ENCODE measurements around the gene TMCC1. TPM values are rescaled to one million over a fixed set of nuclear protein-coding genes. Genes with fewer than 3 reads are reported as not detected.

The TMCC1 gene
- total RNA-seq, 4 donors from 2014 or later = 23.2 to 78.7 (median 54.1) TPM

DNA sequence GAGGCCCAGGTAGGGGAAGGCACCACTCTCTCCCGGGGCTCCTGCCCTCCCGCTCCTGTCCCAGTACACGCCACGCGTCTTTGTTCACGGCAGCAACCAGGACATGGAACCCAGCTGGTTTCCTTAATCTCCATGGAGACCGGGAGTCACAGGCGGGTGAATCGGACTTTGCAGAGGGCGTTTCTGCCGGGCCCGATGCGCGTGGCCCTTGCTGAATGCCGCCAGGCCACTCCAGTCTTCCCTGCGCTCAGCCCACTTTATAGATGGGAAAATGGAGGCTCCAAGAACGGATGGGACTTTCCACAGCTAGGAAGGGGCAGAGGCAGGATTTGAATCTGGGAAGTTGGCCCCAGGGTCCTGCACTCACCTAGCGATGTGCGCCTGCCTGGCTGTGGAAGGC, 294.4 kb downstream of the TMCC1 start:
- Histone ChIP-seq H3K4me1 (peaks cover 18 to 47% of the 10 kb centered on the region in 2 donors), H3K36me3 (no peaks in the 10 kb centered on the region), H3K4me3 (no peak overlapping the region), H3K27me3 (no peaks in the 10 kb centered on the region), H3K9me3 (no peaks in the 10 kb centered on the region), H3K27ac (peak overlapping the region; percentile 84 to 97)
- intact Hi-C loops (cut with DNase I; ENCODE audit: low total_unique reads) = no loop called here
- no peak for TF ChIP-seq POLR2A (IDR thresholded peaks at IDR 0.05)
- TF ChIP-seq, protein P1, sequence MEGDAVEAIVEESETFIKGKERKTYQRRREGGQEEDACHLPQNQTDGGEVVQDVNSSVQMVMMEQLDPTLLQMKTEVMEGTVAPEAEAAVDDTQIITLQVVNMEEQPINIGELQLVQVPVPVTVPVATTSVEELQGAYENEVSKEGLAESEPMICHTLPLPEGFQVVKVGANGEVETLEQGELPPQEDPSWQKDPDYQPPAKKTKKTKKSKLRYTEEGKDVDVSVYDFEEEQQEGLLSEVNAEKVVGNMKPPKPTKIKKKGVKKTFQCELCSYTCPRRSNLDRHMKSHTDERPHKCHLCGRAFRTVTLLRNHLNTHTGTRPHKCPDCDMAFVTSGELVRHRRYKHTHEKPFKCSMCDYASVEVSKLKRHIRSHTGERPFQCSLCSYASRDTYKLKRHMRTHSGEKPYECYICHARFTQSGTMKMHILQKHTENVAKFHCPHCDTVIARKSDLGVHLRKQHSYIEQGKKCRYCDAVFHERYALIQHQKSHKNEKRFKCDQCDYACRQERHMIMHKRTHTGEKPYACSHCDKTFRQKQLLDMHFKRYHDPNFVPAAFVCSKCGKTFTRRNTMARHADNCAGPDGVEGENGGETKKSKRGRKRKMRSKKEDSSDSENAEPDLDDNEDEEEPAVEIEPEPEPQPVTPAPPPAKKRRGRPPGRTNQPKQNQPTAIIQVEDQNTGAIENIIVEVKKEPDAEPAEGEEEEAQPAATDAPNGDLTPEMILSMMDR (IDR thresholded peaks at IDR 0.05) = no peak
- no peak for DNase-seq

- TF ChIP-seq POLR2A (IDR thresholded peaks at IDR 0.05) = no peak
- TF ChIP-seq, protein P1 (IDR thresholded peaks at IDR 0.05) = no peak
- H3K27me3 ChIP-seq = no peaks in the 10 kb centered on the region
- H3K27ac ChIP-seq = peak overlapping the region; percentile 84 to 97
- peaks cover 22 to 53% of the 10 kb centered on the region in 2 donors for H3K4me1 ChIP-seq
- no peaks in the 10 kb centered on the region for H3K36me3 ChIP-seq
- H3K4me3 ChIP-seq = no peak overlapping the region
- no peaks in the 10 kb centered on the region for H3K9me3 ChIP-seq
- intact Hi-C loops (cut with DNase I; ENCODE audit: low total_unique reads) = no loop called here
- no peak for DNase-seq
Measured at GRCh38 chr3:129598484-129598883, 295.0 kb downstream of the TMCC1 start.

GRCh38 chr3:129598000-129598381, 295.5 kb downstream of the TMCC1 start:
- TF ChIP-seq POLR2A (IDR thresholded peaks at IDR 0.05) = no peak
- TF ChIP-seq, protein P1 (IDR thresholded peaks at IDR 0.05) = no peak
- H3K9me3 ChIP-seq = no peaks in the 10 kb centered on the region
- DNase-seq = no peak

More at GRCh38 chr3:129598000-129598381, 295.5 kb downstream of the TMCC1 start:
- Histone ChIP-seq H3K4me1 (peaks cover 22 to 57% of the 10 kb centered on the region in 2 donors), H3K27ac (peak overlapping the region; percentile 84 to 97), H3K4me3 (no peak overlapping the region), H3K36me3 (no peaks in the 10 kb centered on the region), H3K27me3 (no peaks in the 10 kb centered on the region)
- intact Hi-C loops (cut with DNase I; ENCODE audit: low total_unique reads) = no loop called here

Small RNA genes lying within 50 kb of the gene (small RNA-seq; reads per million reads assigned to genes)
- gene RF00026 (not detected), gene RNY3P13 (not detected)

Other genes starting within 250 kb of the TMCC1 start
- under 1 TPM in 1 of 4 donors, not detected in 3; 0.37 TPM for gene TRH, start 81.0 kb upstream of the TMCC1 start, total RNA-seq
- gene ALG1L2, start 188.1 kb upstream of the TMCC1 start, total RNA-seq = 1 to 10 TPM in 1 of 4 donors, not detected in 3; 4.0 TPM